ENCODE measurements around the gene SLC38A10. TPM values are rescaled to one million over a fixed set of nuclear protein-coding genes. Genes with fewer than 3 reads are reported as not detected.

The SLC38A10 gene
- total RNA-seq, 2 experiments from 2014 or later: 56.0 to 147 TPM

DNA sequence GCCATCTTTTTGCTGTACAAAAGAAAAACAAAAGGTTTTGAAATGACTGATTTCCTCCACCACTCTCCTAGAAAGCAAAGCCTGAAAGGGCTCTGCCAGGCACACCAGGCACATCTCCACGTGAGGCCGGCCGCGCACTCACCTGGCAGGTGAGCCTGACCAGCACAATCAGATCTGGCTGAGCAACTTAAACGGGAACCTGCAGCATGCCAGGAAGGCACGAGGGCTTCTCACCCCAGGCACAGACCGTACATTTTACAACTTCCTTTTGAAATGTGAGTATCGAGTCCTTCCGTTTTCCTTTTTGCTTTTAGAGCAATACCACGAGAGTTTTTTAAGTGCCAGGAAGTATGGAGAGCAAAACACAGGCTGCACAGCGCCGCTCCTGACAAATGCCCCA is 22.5 kb downstream of the SLC38A10 start:
- DNase-seq (ENCODE audit: low spot score): no peak
- H3K4me1 ChIP-seq (ENCODE audit: insufficient read depth, low read length, poor library complexity, severe bottlenecking): no peaks in the 10 kb centered on the region
- H4K20me1 ChIP-seq (ENCODE audit: insufficient read depth, low read length): no peaks in the 10 kb centered on the region
- no peaks in the 10 kb centered on the region for H3K79me2 ChIP-seq (ENCODE audit: insufficient read depth, low read depth, low read length)
- no peak overlapping the region for H2AFZ ChIP-seq (ENCODE audit: low read length)
- ChIA-PET POLR2A (no interaction called here), CTCF (ENCODE audit: unreplicated experiment) (no interaction called here)
- no peak for TF ChIP-seq EZH2phosphoT487 (IDR thresholded peaks at IDR 0.05; ENCODE audit: borderline replicate concordance, low read depth, low read length)
- no peak for TF ChIP-seq CTCF (conservative IDR thresholded peaks at IDR 0.05; ENCODE audit: low read length)
- no peaks in the 10 kb centered on the region for H3K9me2 ChIP-seq (ENCODE audit: insufficient read depth, low read length)
- H3K27ac ChIP-seq (ENCODE audit: low read depth, low read length, poor library complexity, severe bottlenecking): no peak overlapping the region
- no peaks in the 10 kb centered on the region for H3K9me3 ChIP-seq (ENCODE audit: low read length)
- no TSS peak for BruUV-seq (replicated peaks)
- no peak overlapping the region for H3K4me3 ChIP-seq (ENCODE audit: low read depth, low read length, poor library complexity, severe bottlenecking)
- no peak overlapping the region for H3K4me2 ChIP-seq (ENCODE audit: low read length)
- peaks cover 64% of the 10 kb centered on the region for H3K36me3 ChIP-seq (ENCODE audit: insufficient read depth, low read length)
- intact Hi-C loops (cut with micrococcal nuclease; ENCODE audit: unreplicated experiment): no loop called here

DNA sequence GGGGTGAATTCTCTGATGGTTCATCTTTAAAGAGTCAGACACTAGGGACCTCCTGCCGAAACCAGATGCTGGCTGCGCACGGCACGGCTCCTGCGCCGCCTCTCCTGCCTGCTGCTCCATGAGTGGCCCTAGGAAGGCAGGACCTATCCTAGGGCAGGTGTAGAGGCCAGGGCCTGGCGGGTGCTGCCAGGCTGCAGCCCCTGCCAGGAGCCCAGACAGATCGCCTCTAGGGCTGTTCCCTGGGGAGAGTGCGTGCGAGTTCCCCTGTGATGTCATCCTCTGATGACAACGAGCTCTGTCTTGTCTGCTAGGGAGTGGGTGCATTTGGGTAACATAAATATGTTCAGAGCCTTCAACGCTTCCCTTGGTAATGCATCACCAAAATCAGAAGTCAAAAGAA is 23.9 kb downstream of the SLC38A10 start:
- H3K27ac ChIP-seq (ENCODE audit: low read depth, low read length, poor library complexity, severe bottlenecking): no peak overlapping the region
- POLR2A ChIA-PET: no interaction called here
- no peaks in the 10 kb centered on the region for H3K9me2 ChIP-seq (ENCODE audit: insufficient read depth, low read length)
- H2AFZ ChIP-seq (ENCODE audit: low read length): no peak overlapping the region
- no peak overlapping the region for H3K4me2 ChIP-seq (ENCODE audit: low read length)
- peaks cover 66% of the 10 kb centered on the region for H3K36me3 ChIP-seq (ENCODE audit: insufficient read depth, low read length)
- DNase-seq (ENCODE audit: low spot score): no peak
- CTCF ChIA-PET (ENCODE audit: unreplicated experiment): no interaction called here
- H3K4me1 ChIP-seq (ENCODE audit: insufficient read depth, low read length, poor library complexity, severe bottlenecking): no peaks in the 10 kb centered on the region
- no peaks in the 10 kb centered on the region for H3K79me2 ChIP-seq (ENCODE audit: insufficient read depth, low read depth, low read length)
- intact Hi-C loops (cut with micrococcal nuclease; ENCODE audit: unreplicated experiment): no loop called here
- no peaks in the 10 kb centered on the region for H4K20me1 ChIP-seq (ENCODE audit: insufficient read depth, low read length)
- TF ChIP-seq EZH2phosphoT487 (IDR thresholded peaks at IDR 0.05; ENCODE audit: borderline replicate concordance, low read depth, low read length) (no peak), CTCF (conservative IDR thresholded peaks at IDR 0.05; ENCODE audit: low read length) (no peak)
- no TSS peak for BruUV-seq (replicated peaks)
- no peaks in the 10 kb centered on the region for H3K9me3 ChIP-seq (ENCODE audit: low read length)
- no peak overlapping the region for H3K4me3 ChIP-seq (ENCODE audit: low read depth, low read length, poor library complexity, severe bottlenecking)

- H3K9me2 ChIP-seq (ENCODE audit: insufficient read depth, low read length): no peaks in the 10 kb centered on the region
- CTCF ChIA-PET (ENCODE audit: unreplicated experiment): no interaction called here
- H3K9me3 ChIP-seq (ENCODE audit: low read length): no peaks in the 10 kb centered on the region
- TF ChIP-seq EZH2phosphoT487 (IDR thresholded peaks at IDR 0.05; ENCODE audit: borderline replicate concordance, low read depth, low read length) (no peak), CTCF (conservative IDR thresholded peaks at IDR 0.05; ENCODE audit: low read length) (no peak)
- H2AFZ ChIP-seq (ENCODE audit: low read length): no peak overlapping the region
- DNase-seq (ENCODE audit: low spot score): no peak
- H3K79me2 ChIP-seq (ENCODE audit: insufficient read depth, low read depth, low read length): no peaks in the 10 kb centered on the region
- no TSS peak for BruUV-seq (replicated peaks)
- POLR2A ChIA-PET: no interaction called here
- no peak overlapping the region for H3K27ac ChIP-seq (ENCODE audit: low read depth, low read length, poor library complexity, severe bottlenecking)
- no peak overlapping the region for H3K4me2 ChIP-seq (ENCODE audit: low read length)
- intact Hi-C loops (cut with micrococcal nuclease; ENCODE audit: unreplicated experiment): no loop called here
- no peaks in the 10 kb centered on the region for H4K20me1 ChIP-seq (ENCODE audit: insufficient read depth, low read length)
- H3K4me3 ChIP-seq (ENCODE audit: low read depth, low read length, poor library complexity, severe bottlenecking): no peak overlapping the region
- peaks cover 67% of the 10 kb centered on the region for H3K36me3 ChIP-seq (ENCODE audit: insufficient read depth, low read length)
- H3K4me1 ChIP-seq (ENCODE audit: insufficient read depth, low read length, poor library complexity, severe bottlenecking): no peaks in the 10 kb centered on the region
Observed at GRCh38 chr17:81270279-81270678, 24.8 kb downstream of the SLC38A10 start.

All from OCI-LY7 (cell line).